ENCODE measurements around the gene USP13.
"Not testable (repeated sequence)": the region's sequence is repeated elsewhere in the genome, so short reads cannot be mapped to it uniquely, and the experiment has no call there.

Gene USP13

DNA sequence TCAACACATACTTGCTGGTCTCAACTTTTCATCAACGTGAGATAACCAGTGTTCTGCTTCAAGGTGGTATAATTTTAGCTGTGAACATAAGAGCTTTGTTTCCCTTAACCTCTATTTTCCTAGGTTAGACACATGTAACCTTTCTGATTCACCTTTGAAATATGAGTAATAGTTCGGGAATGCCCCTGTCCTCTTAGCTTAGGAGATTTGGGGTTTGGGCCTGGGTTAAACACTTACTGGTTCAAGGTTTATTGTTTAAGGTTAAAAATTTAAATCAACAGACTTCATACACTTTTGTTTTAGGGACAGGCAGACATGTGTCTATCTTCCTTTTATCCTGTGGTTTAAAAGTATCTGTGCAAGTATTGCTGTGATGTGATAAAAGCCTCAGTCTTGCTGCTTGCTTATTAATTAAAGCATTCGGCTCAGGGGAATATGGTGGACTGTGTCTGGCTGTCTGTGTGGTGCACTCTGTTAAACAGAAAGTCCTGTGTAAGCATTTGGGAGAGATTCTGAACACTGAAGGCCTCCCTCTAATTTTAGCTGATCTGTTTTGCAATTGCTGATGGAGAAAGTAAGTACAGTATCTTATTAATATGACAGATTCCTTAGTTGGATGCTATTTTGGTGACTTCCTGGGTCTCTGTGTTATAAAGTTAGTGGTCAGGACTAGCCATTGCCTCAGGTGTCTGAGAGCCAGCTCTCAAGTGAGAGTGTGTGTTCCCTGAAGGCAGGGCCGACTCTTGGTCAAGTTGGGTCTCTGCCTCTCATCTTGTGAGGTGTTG is 81.8 kb downstream of the USP13 start:
- no peak for DNase-seq (ENCODE audit: low read depth)

DNA sequence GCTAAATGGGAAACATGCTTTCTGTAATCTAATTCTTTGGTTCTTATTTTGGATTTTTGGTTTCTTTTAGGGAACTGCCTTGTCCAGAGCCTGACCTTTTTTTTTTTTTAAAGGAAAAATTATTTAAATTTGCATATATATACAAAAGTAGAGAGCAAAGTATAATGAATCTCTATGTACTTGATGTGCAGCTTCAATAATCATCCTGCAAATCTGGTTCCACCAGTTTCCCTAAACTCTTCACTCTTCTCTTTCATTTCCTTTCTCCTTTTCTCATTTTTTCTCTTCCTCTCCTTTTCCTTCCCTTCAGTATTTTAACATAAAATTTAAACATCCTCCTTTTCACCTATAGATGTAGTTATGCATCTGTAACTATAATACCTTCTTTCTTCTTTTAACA is 82.5 kb downstream of the USP13 start:
- no peak for DNase-seq (ENCODE audit: low read depth)

DNA sequence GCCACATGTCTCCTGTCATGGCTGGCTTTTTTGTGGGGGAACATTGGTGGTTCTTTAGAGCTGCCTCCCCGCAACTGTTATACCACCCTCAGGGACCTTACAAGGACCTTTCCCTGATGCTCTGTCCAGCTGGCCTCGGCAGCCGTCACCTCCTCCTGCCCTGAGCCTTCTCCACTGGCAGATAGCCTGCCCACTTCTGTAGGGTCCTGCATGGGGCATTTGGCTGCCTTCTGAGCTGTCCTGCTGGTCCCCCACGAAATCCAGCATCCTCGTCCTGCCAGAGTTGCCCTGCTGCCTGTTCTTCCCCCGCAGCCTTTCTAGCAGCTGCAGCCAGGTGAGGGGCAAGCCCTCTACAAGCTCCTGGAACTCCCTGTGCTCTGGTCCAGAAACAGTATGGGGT is 86.2 kb downstream of the USP13 start:
- DNase-seq (ENCODE audit: low read depth), result no peak

DNA sequence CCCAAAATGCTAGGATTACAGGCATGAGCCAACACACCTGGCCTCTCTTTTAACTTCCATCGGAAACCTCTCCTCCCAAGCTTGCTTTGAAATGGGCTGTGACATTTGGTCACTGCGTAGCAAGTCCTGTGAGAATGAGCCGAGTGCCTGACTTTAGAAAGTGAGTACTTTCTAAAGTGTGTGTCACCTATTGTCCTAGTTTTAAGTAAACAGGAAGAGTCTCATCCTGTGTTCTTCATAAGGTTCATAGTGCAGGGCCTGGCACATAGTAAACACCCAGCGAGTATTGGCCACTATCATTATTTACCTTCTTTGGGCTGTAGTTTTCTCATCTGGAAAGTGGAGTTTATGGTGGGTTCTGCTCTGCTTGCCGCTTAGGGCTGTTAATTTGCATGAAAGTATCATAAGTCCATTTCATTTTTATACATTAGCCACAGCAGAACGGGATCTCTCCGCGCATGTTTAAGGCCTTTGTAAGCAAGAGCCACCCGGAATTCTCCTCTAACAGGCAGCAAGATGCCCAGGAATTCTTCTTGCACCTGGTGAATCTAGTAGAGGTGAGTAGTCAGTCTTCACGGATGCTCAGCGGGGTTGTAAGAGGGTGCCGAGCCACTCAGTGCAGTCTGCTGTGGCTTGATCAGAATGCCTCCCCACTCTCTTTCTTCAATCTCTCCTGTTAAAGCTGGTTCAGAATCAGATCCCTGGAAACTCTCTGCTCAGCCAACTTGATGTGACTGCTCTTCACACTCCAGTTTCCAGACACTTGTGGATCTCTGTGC is 87.2 kb downstream of the USP13 start:
- DNase-seq (ENCODE audit: low read depth), result no peak

DNA sequence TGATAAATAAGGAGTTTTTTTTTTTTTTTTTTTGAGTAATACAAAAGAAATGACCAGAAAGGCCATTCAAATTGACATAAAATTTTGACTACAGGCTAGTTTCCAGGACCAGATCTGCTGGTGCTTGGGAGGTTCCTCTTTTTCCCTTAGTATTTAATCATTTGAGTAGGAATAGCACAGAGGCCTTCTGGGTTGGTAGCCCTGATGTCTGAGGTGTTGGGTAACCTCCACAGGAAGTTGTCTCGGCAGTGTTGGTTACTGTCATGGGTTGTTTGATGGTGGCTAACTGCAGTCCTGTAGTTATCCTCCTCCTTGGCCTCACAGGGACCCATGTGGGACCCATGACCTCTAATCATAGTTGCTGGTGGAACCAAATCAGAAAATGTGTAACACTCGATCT is 91.1 kb downstream of the USP13 start:
- DNase-seq (ENCODE audit: low read depth), result no peak

DNA sequence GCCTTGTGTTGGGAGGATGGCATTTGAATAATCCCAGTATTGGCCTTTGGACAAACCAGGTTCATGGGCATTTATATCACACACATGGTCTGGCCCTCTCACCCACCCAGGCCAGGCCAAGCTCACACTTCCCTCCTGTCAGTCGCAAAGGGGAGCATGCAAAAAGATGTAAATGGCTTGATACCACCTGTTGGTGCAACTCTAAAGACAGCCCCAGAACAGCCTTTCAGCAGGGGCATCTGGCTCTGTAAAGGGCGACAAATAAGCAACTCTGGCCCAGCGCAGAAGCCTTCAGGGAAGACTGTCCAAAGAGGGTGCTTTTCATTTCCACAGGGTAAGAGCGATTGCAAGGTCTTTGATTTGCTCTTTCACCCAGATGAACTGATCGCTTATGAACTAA is 91.8 kb downstream of the USP13 start:
- DNase-seq (ENCODE audit: low read depth), result no peak

DNA sequence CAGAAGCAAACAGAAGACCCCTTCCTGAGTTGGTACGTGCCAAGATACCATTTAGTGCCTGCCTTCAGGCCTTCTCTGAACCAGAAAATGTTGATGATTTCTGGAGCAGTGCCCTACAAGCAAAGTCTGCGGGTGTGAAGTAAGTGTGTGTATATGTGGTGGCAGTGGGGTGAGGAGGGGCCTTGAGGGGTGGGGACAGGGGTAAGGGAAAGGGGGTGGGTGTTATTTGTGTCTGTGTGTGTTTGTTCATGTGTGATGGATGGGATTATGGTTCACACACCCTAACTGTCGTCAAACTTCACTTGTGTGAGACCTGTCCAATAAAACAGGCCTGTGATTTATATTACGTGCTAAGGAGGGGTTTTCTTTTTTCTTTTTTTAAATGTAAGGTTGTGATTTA is 92.2 kb downstream of the USP13 start:
- no peak for DNase-seq (ENCODE audit: low read depth)

DNA sequence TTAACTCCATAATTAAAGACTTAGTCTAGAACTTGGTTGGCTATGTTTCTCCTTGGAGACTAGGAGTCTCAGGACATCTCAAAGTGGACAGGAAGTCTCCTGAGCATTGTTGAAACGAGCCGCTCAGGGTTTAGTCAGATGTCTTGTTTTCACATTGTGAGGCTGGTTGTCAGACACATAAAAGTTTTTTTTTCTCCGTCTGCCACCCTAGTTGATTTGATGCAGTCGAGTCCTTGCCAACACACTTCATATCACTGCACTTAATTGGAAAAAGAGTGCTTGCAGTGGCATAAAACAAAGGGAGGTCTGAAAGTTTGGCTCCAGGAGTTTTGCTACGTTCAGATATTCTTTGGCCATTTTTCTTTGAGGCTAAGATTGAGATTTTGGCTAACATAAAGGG is 92.9 kb downstream of the USP13 start:
- no peak for DNase-seq (ENCODE audit: low read depth)

DNA sequence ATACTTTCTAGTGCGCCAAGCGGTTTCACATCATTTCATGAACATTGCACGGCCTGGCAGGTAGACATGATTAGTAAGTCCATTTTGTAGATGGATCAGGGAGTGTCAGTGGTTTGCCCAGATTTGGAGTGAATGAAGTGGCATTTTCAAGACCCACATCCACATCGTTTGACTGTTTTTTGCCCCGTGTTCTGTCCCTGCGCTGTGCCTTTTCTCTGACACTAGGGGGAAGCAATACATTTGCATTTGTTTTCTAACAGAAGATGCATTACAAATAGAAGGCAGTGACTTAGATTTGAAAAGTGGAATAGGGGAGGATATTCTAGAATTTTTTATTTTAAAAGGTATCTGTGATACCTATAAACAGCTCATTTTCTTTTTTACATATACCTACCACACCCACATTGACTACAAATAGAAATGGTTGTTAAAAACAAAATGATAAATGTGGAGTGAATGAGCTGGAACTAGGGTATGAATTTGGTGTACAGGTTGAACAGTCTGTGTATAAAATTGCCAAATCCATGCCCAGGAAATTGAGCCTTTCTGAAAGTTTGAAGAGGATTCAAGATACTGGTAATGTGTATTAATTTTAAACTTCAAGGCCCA is 98.0 kb downstream of the USP13 start:
- no peak for DNase-seq (ENCODE audit: low read depth)

DNA sequence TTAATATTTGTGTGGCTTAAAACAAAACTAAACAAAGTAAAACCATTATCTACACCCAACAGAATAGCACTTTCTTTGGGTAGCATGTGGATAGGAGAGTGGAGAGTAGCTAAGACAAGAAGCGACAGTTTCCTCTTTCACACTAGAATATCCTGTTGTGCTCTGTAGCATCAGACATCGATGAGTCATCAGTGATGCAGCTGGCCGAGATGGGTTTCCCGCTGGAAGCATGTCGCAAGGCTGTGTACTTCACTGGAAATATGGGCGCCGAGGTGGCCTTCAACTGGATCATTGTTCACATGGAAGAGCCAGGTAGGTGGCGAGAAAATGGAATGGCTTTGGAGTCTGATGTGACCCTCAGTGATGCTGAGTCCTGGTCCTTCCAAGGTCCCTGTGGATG is 108.1 kb downstream of the USP13 start:
- no peak for DNase-seq (ENCODE audit: low read depth)

DNA sequence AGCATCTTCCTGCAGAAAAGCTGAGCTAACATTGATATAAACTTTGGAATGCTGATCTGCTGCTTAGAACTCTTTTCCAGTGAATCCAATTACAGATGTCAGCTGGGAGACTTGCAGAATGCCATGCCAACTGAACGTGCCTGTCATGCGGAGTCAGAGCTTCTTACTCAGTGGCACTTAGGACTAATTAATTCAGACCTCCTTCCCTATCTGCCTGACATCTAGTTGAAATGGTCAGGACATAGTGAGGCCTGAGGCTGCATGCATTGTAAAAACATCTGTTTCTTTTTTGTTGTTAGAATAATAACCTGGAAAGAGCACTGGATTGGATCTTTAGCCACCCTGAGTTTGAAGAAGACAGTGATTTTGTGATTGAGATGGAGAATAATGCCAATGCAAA is 112.6 kb downstream of the USP13 start:
- no peak for DNase-seq (ENCODE audit: low read depth)

DNA sequence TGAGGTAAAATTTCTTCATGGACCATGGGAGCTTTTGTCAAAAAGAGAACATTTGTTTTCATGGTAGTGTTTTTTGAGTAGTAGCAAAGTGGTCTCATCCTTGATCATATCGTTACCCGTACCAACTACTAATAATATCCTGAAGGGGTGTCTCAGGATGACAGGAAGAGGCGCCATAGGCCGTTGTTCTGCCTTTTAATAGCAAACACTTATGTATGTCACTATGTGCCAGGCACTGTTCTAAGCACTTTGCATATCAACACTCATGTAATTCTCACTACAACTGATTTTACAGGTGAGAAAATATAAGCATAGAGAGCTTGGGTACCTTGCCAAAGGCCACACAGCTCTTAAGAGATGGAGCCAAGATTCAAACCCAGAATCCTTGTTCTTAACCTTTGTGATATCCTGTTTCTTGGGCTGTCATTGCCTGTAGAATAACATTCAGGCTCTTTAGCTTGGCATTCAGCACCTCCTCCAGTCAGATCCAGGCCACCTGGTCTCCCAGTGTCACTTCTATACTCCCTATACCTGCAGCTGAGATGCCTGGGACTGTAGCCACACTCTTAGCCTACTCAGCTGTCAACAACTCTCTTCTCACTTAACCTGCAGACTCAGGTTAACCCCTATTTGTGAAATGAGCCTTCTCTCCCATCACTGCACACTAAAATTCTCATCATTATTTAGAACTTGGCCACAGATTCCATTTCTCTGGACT is 113.7 kb downstream of the USP13 start:
- no peak for DNase-seq (ENCODE audit: low read depth)

DNA sequence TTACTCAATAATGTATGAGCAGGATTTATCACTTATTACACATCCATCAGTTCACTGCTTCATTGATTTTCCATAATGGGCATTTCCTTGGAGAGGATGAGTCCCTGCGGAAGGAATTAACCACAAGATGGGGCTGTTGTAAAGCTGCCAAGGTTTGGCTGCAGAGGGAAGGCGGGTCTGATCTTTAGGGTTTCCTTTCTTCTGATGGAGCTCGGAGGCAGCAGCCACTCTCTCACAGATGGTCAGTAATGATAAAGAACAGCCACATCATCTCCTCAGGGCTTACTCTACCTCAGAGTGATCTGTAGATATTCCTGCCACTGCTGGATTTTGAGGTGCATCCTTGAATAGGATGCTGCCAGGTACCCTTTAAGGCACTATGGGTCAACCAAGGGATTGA is 115.2 kb downstream of the USP13 start:
- DNase-seq (ENCODE audit: low read depth), result no peak

DNA sequence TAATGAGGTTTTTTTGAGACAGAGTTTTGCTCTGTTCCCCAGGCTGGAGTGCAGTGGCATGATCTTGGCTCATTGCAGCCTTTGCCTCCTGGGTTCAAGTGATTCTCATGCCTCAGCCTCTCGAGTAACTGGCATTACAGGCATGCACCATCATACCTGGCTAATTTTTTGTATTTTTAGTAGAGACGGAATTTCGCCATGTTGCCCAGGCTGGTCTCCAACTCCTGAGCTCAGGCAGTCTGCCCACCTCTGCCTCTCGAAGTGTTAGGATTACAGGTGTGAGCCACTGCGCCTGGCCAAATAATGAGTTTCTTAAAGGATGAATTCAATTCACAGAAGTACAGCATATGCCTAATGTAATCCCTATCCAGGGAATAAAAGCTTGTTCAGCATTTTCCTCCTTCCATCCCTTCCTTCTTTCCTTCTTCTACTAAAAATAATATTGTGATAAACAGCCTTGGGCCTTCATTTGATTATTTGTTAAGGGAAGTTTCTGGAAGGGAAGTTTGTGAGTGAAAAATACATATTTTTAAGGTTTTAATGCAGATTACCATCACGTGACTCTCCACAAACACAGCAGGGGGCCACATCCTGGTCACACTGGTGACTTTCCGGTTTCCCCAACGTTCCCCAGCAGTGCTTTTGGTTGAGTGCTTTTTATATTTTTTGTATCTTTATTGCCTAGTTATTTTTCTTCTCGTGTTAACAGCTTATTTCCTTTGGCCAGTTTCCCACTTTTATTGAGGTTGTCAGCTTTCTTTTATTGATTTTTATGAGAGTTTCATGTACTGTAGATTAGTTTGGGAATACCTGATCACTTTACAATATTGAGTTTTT is 116.8 kb downstream of the USP13 start:
- no peak for DNase-seq (ENCODE audit: low read depth)

DNA sequence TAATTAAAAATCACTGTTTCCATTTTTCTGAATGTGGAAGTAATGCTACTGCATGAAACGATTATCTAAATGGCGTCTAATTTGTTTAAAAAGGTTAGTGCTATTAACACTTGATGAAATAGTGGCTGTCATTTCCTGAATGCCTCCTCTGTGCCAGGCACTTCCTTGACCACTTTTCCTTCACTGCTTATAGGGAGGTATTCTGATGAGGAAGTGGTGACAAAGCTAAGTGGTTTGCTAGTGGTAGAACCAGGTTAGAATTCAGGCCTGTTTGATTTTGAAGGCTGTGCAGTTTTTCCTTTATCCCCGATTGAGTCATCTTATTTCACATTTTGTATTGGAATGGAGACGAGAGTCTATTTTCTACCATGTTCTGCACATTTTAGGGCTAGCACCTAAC is 119.0 kb downstream of the USP13 start:
- no peak for DNase-seq (ENCODE audit: low read depth)

DNA sequence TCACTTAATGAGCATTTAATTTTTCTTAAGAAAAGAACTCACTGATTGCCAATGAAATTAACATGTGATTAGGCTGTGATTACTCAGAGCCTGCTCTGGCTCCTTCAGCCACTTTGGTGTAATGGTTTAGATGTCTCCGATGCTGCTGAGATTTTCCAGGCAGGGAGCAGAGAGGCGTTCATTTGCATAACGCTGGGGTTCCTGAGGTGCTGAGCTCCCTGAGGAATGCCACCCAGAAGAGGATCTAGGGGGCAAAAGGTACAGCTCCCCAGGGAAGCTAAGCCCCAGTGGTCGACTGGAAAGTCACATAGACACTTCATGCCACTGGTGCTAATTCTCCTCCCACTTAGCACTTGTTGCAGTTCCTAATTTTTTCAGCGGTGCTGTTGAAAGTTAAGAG is 119.5 kb downstream of the USP13 start:
- DNase-seq (ENCODE audit: low read depth), result no peak

DNA sequence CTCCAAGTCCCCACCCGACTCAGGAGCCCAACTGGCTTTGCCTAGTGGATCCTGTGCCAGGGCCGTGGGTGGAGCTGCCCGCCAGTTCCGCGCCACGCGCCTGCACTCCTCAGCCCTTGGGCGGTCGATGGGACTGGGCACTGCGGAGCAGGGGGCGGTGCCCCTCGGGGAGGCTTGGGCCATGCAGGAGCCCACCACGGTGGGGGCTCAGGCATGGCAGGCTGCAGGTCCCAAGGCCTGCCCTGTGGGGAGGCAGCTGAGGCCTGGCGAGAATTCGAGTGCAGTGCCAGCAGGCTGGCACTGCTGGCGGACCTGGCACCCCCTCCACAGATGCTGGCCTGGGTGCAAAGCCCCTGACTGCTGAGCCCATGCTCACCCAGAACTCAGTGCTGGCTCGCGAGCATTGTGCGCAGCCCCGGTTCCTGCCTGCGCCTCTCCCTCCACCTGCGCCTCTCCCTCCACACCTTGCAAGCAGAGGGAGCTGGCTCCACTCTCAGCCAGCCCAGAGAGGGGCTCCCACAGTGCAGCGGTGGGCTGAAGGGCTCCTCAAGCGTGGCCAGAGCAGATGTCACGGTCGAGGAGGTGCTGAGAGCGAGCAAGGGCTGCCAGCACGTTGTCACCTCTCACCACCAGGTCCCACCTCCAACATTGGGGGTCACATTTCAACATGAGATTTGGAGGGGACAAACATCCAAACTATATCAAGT is 122.7 kb downstream of the USP13 start:
- DNase-seq (ENCODE audit: low read depth), result no peak

DNA sequence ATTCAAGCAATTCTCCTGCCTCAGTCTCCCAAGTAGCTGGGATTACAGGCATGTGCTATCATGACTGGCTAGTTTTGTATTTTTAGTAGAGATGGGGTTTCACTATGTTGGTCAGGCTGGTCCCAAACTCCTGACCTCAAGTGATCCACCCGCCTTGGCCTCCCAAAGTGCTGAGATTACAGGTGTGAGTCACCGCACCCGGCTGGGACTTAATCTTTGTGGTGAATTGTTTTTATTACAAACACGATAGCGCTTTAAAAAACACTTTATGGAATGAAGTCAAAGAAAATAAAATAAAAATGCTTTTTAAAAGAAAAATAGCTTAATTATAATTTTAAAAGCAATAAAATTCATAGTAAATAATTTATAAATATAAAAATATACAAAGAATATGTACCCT is 130.0 kb downstream of the USP13 start:
- DNase-seq (ENCODE audit: low read depth), result not testable (repeated sequence)

DNA sequence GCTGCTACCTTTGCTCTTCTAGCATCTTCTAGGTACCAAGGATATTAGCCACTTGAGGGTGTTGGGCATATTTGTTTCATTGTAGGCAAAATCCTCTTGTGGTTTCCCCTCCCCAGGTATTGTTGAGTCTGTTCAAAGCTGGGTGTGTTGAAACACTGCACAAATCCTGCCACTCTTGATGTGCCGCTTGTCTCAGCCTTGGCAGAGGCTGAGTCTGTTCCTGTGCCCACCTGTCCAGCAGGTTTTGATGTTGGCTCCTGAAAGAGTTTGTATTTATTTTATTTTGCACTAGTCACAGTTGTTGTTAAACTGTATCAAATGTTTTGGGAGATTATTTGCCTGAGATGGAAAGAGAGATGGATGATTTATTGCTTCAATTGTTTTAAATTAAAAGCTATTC is 136.2 kb downstream of the USP13 start:
- DNase-seq (ENCODE audit: low read depth), result no peak

DNA sequence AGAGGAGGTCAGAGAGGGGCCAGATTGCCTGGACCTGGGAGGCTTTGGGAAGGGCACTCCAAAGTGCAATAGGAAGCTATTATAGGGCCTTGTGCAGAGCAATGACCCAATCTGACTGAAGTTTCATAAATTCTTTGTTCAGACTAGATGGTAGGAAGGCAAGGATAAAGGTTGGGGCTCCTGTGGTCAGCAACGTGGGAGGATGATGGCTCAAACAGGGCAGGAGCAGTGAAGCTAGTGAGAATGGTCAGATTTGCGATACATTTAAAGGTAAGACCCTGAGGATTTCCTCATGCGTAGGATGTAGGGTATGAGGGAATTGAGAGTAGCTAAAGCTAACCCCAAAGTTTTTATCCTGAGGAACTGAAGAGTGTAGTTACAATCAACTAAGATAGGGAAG is 139.0 kb downstream of the USP13 start:
- no peak for DNase-seq (ENCODE audit: low read depth)

DNA sequence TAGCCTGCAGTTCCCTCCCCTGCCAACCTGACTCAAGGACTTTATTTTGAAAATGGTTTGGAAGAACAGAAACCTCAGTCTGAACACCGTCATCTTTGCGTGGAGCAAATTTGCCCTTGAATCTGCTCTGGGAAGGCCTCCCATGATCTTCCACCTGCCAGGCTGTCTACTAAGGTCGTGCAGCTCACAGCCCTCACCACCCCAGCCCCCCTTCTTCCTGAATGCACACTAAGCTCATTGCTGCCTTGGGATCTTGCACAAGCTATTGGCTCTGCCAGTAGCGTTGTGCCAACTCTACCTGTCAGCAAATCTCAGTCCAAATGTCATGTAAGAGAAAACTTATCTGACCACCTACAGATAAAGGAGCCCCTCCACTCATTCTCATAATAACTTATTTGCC is 141.5 kb downstream of the USP13 start:
- no peak for DNase-seq (ENCODE audit: low read depth)

All from stimulated activated CD8-positive, alpha-beta memory T cell treated with anti-CD3 and anti-CD28 coated beads, Interleukin-4, amount 100 ng/mL, for 24 hours (primary cell).